ENCODE data around the gene GSTM2.
"Not testable (repeated sequence)": the region's sequence is repeated elsewhere in the genome, so short reads cannot be mapped to it uniquely, and the experiment has no call there.

GSTM2 gene

DNA sequence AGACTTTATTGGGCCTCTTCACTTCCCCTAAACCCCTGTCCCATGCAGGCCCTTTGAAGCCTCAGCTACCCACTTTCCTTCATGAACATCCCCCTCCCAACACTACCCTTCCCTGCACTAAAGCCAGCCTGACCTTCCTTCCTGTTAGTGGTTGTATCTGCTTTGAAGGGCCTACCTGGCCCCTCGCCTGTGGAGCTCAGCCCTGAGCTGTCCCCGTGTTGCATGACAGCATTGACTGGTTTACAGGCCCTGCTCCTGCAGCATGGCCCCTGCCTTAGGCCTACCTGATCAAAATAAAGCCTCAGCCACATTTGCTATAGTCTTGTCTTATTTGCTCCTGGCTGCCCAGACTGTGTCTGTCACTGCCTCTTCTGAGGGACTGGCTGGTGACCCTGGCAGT is 6.5 kb upstream of the GSTM2 start:
- no peak overlapping the region for H3K27ac ChIP-seq
- TF ChIP-seq ZFX (IDR thresholded peaks at IDR 0.05) = no peak
- TF ChIP-seq, protein P1, sequence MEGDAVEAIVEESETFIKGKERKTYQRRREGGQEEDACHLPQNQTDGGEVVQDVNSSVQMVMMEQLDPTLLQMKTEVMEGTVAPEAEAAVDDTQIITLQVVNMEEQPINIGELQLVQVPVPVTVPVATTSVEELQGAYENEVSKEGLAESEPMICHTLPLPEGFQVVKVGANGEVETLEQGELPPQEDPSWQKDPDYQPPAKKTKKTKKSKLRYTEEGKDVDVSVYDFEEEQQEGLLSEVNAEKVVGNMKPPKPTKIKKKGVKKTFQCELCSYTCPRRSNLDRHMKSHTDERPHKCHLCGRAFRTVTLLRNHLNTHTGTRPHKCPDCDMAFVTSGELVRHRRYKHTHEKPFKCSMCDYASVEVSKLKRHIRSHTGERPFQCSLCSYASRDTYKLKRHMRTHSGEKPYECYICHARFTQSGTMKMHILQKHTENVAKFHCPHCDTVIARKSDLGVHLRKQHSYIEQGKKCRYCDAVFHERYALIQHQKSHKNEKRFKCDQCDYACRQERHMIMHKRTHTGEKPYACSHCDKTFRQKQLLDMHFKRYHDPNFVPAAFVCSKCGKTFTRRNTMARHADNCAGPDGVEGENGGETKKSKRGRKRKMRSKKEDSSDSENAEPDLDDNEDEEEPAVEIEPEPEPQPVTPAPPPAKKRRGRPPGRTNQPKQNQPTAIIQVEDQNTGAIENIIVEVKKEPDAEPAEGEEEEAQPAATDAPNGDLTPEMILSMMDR (conservative IDR thresholded peaks at IDR 0.05) = no peak

DNA sequence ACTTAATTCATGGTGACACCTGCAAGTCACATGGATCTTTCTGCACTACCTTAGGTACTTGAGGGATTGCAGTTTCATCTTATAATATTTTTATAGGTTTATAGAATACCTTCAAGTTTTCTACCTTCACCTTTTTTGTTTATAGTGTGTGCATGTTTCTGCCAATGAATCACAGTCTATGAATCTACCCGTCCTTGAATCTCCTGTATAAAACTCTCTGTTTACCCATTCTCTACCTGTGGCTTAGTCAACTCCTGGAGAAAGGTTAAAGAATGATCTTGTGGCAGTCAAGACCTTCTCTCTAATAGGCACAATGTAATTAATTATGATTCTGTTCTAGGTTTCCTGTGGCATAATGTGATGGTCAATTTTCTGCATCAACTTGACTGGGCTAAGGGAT is 3.2 kb upstream of the GSTM2 start:
- TF ChIP-seq, protein P1 (conservative IDR thresholded peaks at IDR 0.05) = no peak
- no peak for TF ChIP-seq ZFX (IDR thresholded peaks at IDR 0.05)
- no peak overlapping the region for H3K27ac ChIP-seq

GRCh38 chr1:109668123-109668775 is 392 bp downstream of the GSTM2 start:
- TF ChIP-seq, protein P1 (conservative IDR thresholded peaks at IDR 0.05) = no peak
- no peak for TF ChIP-seq ZFX (IDR thresholded peaks at IDR 0.05)
- no peak overlapping the region for H3K27ac ChIP-seq

GRCh38 chr1:109669246-109669948 is 1.5 kb downstream of the GSTM2 start:
- H3K27ac ChIP-seq = no peak overlapping the region
- no peak for TF ChIP-seq ZFX (IDR thresholded peaks at IDR 0.05)
- TF ChIP-seq, protein P1 (conservative IDR thresholded peaks at IDR 0.05) = no peak

DNA sequence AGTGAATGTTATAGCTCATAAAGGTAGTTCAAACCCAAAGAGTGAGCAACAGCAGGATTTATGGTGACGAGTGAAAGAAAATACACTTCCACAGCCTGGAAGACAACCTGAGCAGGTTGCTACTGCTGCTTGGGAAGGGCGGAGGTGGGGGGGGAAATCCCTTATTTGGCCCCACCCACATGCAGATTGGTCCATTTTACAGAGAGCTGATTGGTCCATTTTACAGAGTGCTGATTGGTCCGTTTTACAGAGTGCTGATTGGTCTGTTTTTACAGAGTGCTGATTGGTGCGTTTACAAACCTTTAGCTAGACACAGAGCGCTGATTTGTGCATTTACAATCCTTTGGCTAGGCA is 2.1 kb downstream of the GSTM2 start:
- not testable (repeated sequence) for H3K27ac ChIP-seq

DNA sequence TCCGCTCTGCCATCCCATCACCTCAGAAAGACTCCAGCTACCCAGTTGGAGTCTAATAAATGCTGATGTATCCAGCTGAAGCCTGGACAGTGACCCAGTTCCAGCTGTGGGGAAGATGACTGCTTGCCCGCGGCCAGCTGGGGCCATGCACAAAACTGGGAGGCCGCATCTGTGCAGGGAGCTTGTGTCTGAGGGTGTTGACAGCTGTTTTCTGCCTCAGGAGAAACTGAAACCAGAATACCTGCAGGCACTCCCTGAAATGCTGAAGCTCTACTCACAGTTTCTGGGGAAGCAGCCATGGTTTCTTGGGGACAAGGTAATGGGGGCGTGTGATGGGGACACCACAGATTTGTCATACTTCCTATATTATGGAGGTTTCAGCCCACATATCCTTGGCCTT is 3.2 kb downstream of the GSTM2 start:
- H3K27ac ChIP-seq = no peak overlapping the region
- no peak for TF ChIP-seq ZFX (IDR thresholded peaks at IDR 0.05)
- TF ChIP-seq, protein P1 (conservative IDR thresholded peaks at IDR 0.05) = no peak

- not testable (repeated sequence) for H3K27ac ChIP-seq
These were observed 6.0 kb downstream of the GSTM2 start for GRCh38 chr1:109673861-109674260.

DNA sequence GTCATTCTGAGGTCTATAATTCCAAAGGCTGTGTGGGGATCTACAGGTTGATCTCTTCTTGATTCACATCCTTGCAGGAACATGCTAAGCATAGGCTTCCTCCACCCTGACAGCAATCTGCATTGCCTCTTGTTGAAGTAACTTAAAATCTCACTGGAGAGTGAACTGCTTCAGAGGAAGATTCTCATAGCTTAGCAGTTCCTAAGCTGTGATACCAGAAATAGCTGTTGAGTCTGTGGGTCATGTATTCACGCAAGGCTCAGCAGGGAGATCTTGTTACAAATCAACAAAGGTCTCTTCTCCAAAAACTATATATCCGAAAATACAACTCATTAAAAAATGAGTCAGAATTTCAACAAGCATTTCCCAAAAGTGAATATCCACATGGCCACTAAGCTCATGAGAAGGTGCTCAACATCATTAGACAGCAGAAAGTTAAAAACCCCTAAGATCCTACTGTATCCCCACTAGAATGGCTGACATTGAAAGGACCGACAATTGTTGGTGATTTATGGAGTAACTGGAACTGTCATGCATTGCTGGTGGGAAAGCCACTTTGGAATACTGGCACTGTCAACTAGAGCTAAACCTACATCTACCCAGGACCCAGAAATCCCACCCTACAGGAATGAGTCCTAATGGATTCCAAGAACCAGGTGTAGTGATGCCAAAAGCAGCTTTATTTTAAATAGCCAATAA is 9.0 kb downstream of the GSTM2 start:
- H3K27ac ChIP-seq = not testable (repeated sequence)

GRCh38 chr1:109677459-109677858 is 9.6 kb downstream of the GSTM2 start:
- TF ChIP-seq ZFX (IDR thresholded peaks at IDR 0.05) = no peak
- TF ChIP-seq, protein P1 (conservative IDR thresholded peaks at IDR 0.05) = no peak
- H3K27ac ChIP-seq = no peak overlapping the region

DNA sequence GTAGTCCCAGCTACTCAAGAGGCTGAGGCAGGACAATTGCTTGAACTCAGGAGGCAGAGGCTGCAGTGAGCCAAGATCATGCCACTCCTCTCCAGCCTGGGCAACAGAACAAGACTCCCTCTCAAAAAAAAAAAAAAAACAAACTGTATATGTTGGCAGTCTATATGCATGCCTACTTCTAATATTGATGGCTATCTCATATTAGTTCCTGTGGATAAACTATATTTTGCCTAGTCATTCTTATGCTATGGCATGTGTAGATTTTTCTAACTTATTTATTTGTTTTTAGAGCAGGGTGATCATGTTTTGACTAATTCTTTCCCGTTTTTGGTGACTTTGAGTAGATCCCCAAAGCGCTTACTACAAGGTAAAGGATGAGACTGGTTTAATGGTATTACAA is 10.8 kb downstream of the GSTM2 start:
- H3K27ac ChIP-seq = not testable (repeated sequence)

DNA sequence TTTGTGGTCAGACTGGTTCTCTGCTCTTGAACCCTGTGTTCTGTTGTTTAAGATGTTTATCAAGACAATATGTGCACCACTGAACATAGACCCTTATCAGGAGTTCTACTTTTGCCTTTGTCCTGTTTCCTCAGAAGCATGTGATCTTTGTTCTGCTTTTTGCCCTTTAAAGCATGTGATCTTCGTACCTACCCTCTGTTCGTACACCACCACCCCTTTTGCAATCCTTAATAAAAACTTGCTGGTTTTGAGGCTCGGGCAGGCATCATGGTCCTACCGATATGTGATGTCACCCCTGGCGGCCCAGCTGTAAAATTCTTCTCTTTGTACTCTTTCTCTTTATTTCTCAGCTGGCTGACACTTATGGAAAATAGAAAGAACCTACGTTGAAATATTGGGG is 16.9 kb downstream of the GSTM2 start:
- not testable (repeated sequence) for H3K27ac ChIP-seq

DNA sequence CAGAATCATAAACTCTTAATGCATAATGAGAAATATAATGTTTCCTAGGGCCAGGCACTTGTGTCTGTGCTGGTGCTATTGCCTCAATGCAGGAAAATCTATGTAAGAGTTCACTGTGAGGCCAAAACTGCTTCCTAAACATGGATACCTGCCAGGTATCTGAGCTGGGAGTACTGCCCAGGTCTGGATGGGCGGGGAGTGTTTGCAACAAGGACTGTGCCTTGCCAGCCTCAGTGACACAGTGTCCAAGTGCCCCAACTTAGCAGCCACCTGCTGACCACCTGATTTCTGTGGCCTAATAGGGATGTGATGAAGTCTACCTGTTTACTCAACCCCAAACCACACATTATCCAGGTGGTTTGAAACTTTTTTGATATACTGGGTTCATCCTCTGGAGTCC is 17.5 kb downstream of the GSTM2 start:
- not testable (repeated sequence) for H3K27ac ChIP-seq

- H3K27ac ChIP-seq = not testable (repeated sequence)
These were observed 18.0 kb downstream of the GSTM2 start for GRCh38 chr1:109685890-109686289.

Data from C4-2B (cell line).